HG02884 (cell line): ENCODE measurements around the gene C1orf50.
"Not testable (repeated sequence)": the region's sequence is repeated elsewhere in the genome, so short reads cannot be mapped to it uniquely, and the experiment has no call there.

Experiments
- ATAC-seq: cut with Tn5 transposase; IDR thresholded peaks from one replicate; pipeline ENCODE4 v1.9.1; 2021; ENCODE audit warnings: mild to moderate bottlenecking, moderate library complexity; ENCODE audit not compliant: unreplicated experiment

The C1orf50 gene

GRCh38 chr1:42797979-42798378, 30.9 kb downstream of the C1orf50 start:
- ATAC-seq: no peak

GRCh38 chr1:42801832-42802473, 34.9 kb downstream of the C1orf50 start:
- ATAC-seq: no peak

GRCh38 chr1:42806171-42806570, 39.1 kb downstream of the C1orf50 start:
- no peak for ATAC-seq

GRCh38 chr1:42806593-42806992, 39.5 kb downstream of the C1orf50 start:
- ATAC-seq: no peak

GRCh38 chr1:42807056-42807668, 40.1 kb downstream of the C1orf50 start:
- no peak for ATAC-seq

- not testable (repeated sequence) for ATAC-seq
Observed at GRCh38 chr1:42814815-42815214, 47.8 kb downstream of the C1orf50 start.

- no peak for ATAC-seq
Observed at GRCh38 chr1:42815941-42816584, 49.0 kb downstream of the C1orf50 start.

GRCh38 chr1:42816585-42817439, 49.8 kb downstream of the C1orf50 start, which contains the start of the genes ERMAP and SVBP:
Gene ERMAP (plus strand): TSS chr1:42817122. CDS start chr1:42830449, 13,327 bp downstream.
Gene SVBP (minus strand): TSS chr1:42817397. CDS start chr1:42816544, 853 bp downstream.
- ATAC-seq: peak; percentile 81

GRCh38 chr1:42817440-42817767, 50.4 kb downstream of the C1orf50 start:
- ATAC-seq: no peak

GRCh38 chr1:42817976-42818375, 50.9 kb downstream of the C1orf50 start:
- no peak for ATAC-seq

- ATAC-seq: no peak
Observed at GRCh38 chr1:42820813-42821212, 53.8 kb downstream of the C1orf50 start.

- ATAC-seq: no peak
Observed at GRCh38 chr1:42821690-42822089, 54.6 kb downstream of the C1orf50 start.

- ATAC-seq: no peak
Observed at GRCh38 chr1:42822800-42823392, 55.8 kb downstream of the C1orf50 start.

GRCh38 chr1:42824481-42825035, 57.5 kb downstream of the C1orf50 start:
- ATAC-seq: no peak

- no peak for ATAC-seq
Observed at GRCh38 chr1:42825036-42825851, 58.2 kb downstream of the C1orf50 start.
